ENCODE data around the gene AIRE.
"Not testable (repeated sequence)": the region's sequence is repeated elsewhere in the genome, so short reads cannot be mapped to it uniquely, and the experiment has no call there.

Gene AIRE

GRCh38 chr21:44285138-44285992, at the start of gene AIRE:
AIRE (plus strand) TSS chr21:44285876; CDS start chr21:44286007, 131 bp downstream.
- no peak for DNase-seq

- not testable (repeated sequence) for DNase-seq
Measured at GRCh38 chr21:44240353-44240752, 45.3 kb upstream of the AIRE start.

- DNase-seq, result not testable (repeated sequence)
Measured at GRCh38 chr21:44240842-44241241, 44.8 kb upstream of the AIRE start, which contains the start of gene ICOSLG. ICOSLG (minus strand) TSS chr21:44240943; CDS start chr21:44240817, 126 bp downstream.

- not testable (repeated sequence) for DNase-seq
Measured at GRCh38 chr21:44241281-44241680, 44.4 kb upstream of the AIRE start.

- not testable (repeated sequence) for DNase-seq
Measured at GRCh38 chr21:44243980-44244379, 41.7 kb upstream of the AIRE start.

- not testable (repeated sequence) for DNase-seq
Measured at GRCh38 chr21:44247904-44248303, 37.8 kb upstream of the AIRE start.

GRCh38 chr21:44249204-44250037, 36.3 kb upstream of the AIRE start:
- not testable (repeated sequence) for DNase-seq

GRCh38 chr21:44253832-44254710, 31.6 kb upstream of the AIRE start:
- no peak for DNase-seq

- no peak for DNase-seq
Measured at GRCh38 chr21:44255511-44255981, 30.1 kb upstream of the AIRE start.

GRCh38 chr21:44258056-44258725, 27.5 kb upstream of the AIRE start:
- DNase-seq, result no peak

- no peak for DNase-seq
Measured at GRCh38 chr21:44259082-44259705, 26.5 kb upstream of the AIRE start.

- no peak for DNase-seq
Measured at GRCh38 chr21:44260066-44260465, 25.6 kb upstream of the AIRE start.

- DNase-seq, result no peak
Measured at GRCh38 chr21:44260791-44261631, 24.7 kb upstream of the AIRE start.

- DNase-seq, result no peak
Measured at GRCh38 chr21:44261675-44262295, 23.9 kb upstream of the AIRE start, which contains the start of gene DNMT3L. DNMT3L (minus strand) TSS chr21:44261897; CDS start chr21:44261259, 638 bp downstream.

- no peak for DNase-seq
Measured at GRCh38 chr21:44262338-44263056, 23.2 kb upstream of the AIRE start.

- DNase-seq, result no peak
Measured at GRCh38 chr21:44263221-44263760, 22.4 kb upstream of the AIRE start.

- DNase-seq, result no peak
Measured at GRCh38 chr21:44263768-44264167, 21.9 kb upstream of the AIRE start.

GRCh38 chr21:44265734-44266270, 19.9 kb upstream of the AIRE start:
- no peak for DNase-seq

Measured in NCI-H510A treated with DMSO at 0.1 percent for 48 hours (cell line).